GM21381 (cell line): ENCODE data around the gene LONRF2.

Experiments used
- ATAC-seq: cut with Tn5 transposase; IDR thresholded peaks from one replicate; pipeline ENCODE4 v1.9.1; 2021; ENCODE audit warnings: mild to moderate bottlenecking, moderate library complexity; ENCODE audit not compliant: unreplicated experiment

Gene LONRF2

DNA sequence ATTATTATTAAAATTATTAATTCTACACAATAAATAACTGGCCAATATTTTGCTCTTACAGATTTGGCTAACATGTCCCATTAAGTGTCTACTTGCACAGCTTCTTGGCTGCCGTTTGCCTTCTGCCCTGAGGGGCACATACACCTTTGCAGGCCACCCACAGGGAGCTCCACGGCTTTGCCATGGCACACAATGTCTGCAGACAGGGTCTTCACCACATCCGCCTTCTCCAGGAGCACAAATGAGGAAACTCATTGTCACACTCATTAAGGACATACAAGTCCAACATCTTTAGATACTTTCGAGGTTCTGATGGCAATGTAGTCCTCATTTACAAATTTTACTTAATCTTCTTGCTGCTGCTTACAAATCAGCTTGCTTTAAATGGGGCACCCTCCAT, 45.6 kb downstream of the LONRF2 start:
- ATAC-seq: no peak

DNA sequence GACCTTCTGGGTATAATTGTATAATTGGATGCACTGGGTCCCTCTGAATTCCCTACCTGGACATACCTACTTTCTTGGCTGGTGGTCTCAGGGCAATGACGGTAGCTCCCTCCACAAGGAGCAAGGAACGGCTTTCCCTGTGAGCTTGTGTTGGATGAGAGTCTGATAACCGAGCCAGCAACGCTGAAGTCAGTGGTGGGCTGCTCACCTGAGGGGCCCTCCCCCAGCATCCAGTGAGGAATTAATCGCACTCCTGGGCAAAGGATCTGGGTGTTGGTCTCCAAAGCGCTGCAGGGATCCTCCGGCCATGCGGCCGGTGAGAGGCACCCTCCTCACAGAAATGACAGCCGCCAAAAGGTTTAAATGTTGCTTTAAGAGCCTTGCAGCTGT, 47.1 kb downstream of the LONRF2 start:
- ATAC-seq: no peak

GRCh38 chr2:100274566-100275199, 47.6 kb downstream of the LONRF2 start:
- ATAC-seq: no peak

- no peak for ATAC-seq
These were observed 48.2 kb downstream of the LONRF2 start for GRCh38 chr2:100274076-100274475.

DNA sequence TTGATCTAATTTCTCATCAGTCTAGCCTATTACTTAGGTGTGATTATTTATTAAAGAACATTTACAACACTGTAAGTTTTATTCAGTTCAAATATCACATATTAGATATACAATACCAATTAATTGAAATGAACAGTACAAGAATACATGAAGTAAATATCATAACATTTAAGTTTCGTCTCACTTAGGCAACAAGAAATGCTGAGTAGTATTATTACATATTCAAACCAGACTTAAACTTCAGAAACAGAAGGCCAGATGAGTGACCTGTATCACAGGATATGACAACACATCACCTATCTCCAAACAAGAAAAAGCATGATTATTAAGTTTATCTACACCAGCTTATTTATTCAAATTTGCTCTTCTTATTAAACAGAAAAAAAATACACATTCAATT, 48.9 kb downstream of the LONRF2 start:
- no peak for ATAC-seq

GRCh38 chr2:100272841-100273329, 49.4 kb downstream of the LONRF2 start:
- ATAC-seq: no peak

DNA sequence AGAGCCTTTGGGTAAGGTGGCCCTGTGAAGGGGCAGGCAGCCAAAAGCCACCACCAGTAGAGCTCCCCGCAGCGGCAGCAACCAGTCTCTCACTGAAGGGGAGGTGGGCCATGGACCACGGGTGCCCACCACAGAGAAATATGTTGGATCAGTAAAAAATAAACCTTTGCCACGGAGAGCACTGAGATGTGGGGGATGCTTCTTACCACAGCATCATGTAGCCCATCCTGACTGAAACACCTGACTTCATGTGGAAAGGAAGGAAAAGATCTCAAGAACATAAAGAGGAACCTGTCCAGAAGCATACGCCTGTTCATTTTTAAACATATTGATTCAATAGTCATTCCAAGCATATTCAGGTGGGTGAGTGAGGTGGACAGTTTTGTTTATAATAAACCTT, 51.1 kb downstream of the LONRF2 start:
- ATAC-seq: no peak

DNA sequence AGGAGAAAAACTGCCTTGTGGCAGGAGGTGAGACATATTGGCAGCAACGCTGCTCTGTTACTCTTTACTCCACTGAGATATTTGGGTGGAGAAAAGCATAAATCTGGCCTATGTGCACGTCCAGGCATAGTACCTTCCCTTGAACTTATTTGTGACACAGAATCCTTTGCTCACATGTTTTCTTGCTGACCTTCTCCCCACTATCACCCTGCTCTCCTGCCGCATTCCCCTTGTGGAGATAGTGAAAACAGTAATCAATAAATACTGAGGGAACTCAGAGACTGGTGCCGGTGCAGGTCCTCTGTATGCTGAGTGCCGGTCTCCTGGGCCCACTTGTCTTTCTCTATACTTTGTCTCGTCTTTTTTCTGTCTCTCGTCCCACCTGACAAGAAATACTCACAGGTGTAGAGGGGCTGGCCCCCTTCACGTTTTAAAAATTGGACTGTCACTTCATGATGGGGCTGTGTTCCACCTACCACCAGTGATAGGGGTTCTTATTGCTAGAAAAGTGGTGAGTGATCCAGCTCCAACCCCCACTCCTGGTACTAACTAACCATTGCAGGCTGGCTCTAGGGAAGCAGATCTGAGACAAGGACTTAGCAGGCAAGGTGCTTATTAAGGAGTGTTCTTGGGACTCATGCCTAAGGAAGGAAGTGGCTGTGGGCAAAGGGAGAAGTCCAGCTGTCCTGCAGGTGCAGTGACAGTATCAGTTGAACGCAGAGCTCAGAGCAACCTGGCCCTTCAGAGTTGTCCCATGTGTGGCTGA, 51.7 kb downstream of the LONRF2 start:
- ATAC-seq: no peak

- no peak for ATAC-seq
These were observed 52.4 kb downstream of the LONRF2 start for GRCh38 chr2:100269889-100270288.

- no peak for ATAC-seq
These were observed 53.3 kb downstream of the LONRF2 start for GRCh38 chr2:100268986-100269385.

GRCh38 chr2:100267751-100268150, 54.5 kb downstream of the LONRF2 start:
- no peak for ATAC-seq

- no peak for ATAC-seq
These were observed 56.2 kb downstream of the LONRF2 start for GRCh38 chr2:100266126-100266525.

DNA sequence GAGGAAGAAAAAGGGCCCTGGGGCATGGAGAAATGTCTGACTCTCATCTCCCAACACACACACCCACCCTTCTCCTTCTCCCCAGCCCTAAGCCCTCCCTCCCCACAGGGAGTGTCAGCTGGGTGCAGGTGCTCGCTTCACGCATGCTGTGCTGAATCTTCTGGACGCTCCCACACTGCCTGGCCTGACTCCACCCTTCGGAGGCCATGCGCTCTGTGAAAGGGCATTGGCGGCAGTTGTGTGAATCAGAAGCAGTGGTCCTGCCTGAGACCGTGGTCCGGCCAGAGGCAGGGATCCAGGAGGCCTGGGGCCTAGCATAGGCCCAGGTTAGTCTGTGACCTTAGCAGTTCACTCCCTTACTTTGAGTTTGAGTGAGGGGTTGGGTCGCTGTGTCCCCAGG, 57.1 kb downstream of the LONRF2 start:
- no peak for ATAC-seq

GRCh38 chr2:100264651-100265050, 57.6 kb downstream of the LONRF2 start:
- ATAC-seq: no peak

DNA sequence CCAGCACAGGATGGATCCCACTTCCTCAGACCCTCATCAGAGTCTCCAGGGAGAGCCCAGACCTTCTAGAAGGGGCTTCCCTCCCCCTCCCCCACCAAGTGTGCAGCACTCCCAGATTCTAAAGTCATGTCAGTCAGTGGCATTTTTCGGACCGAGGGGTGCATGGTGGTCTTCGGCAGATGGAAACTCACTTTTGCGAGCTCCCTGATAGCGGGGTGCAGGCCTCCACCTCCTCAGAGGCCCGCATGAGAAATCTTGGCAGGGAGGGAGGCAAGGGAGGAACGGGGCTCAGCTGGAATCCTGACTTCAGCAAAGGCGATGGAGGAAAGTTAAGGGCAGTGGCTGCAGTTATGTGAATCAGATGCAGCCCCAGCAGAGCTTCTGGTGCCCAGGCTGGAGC, 58.2 kb downstream of the LONRF2 start:
- ATAC-seq: no peak

GRCh38 chr2:100262555-100263320, 59.6 kb downstream of the LONRF2 start:
- ATAC-seq: no peak

GRCh38 chr2:100262046-100262445, 60.3 kb downstream of the LONRF2 start:
- ATAC-seq: no peak

- no peak for ATAC-seq
These were observed 61.3 kb downstream of the LONRF2 start for GRCh38 chr2:100260712-100261620.

DNA sequence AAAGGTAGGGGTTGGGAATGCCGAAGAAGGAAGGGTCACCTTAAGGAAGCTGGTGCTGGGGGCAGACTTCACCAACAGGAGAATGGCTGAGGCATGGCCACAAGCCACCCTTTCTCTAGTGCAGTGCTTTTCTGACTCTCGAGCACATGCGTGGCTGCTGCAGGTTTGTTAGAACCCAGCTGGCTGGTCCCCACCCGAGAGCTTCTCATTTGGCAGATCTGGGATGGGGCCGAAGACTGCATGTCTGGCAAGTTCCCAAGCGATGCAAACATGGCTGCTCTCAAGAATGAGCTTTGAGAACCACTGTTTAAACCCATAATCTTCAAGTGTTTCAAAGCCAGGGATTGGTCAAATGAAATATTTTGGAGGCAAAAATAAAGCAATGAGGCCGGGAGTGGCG, 63.2 kb downstream of the LONRF2 start:
- no peak for ATAC-seq

DNA sequence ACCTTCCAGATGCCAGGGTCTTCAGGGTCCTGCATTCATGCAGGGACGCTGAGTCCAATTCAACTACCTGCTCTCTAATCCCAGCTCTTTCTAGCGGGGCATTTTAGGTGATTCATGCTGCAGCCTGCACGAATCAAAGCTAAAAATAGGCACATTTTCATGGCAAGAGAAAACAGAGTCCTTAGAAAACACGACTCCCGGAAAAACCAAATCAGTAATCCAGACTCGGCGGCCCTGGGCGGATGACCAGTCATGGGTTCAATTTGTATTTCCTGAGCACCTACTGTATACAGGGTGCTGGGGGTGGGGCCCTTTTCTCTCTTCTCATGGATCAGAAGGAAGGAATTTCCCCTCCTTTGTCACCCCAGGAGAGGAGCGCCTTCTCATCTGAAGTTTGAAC, 64.4 kb downstream of the LONRF2 start:
- no peak for ATAC-seq

GRCh38 chr2:100256849-100257248, 65.5 kb downstream of the LONRF2 start:
- no peak for ATAC-seq
